ENCODE measurements around the gene SLC10A7.

DNA sequence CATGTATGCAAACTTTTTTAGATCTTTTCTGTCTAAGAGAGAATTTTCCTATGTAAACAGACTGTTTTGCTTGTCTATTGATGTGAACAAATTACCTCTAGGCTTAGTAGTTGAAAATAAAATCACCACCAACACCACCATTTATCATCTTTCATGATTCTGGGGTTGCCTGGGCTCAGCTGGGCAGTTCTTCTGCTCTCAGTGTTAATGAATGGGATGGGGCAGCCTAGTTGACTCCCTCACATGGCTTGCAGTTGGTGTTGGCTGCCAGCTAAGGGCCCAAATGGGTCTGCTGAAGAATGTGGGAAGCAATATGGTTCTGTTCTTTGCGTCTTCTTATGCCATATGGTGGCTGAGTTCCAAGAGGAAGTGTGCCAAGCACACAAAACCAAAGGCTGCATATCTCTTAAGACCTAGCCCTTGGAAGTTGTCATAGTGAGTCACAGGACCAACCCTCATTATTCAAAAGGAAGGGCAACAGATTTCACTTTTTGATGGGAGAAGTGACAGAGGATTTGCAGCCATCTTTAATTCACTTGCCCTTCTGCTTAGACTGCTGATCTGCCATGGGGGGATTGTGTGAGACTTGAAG, 289.5 kb downstream of the SLC10A7 start:
- TF ChIP-seq, protein P1, sequence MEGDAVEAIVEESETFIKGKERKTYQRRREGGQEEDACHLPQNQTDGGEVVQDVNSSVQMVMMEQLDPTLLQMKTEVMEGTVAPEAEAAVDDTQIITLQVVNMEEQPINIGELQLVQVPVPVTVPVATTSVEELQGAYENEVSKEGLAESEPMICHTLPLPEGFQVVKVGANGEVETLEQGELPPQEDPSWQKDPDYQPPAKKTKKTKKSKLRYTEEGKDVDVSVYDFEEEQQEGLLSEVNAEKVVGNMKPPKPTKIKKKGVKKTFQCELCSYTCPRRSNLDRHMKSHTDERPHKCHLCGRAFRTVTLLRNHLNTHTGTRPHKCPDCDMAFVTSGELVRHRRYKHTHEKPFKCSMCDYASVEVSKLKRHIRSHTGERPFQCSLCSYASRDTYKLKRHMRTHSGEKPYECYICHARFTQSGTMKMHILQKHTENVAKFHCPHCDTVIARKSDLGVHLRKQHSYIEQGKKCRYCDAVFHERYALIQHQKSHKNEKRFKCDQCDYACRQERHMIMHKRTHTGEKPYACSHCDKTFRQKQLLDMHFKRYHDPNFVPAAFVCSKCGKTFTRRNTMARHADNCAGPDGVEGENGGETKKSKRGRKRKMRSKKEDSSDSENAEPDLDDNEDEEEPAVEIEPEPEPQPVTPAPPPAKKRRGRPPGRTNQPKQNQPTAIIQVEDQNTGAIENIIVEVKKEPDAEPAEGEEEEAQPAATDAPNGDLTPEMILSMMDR (conservative IDR thresholded peaks at IDR 0.05; ENCODE audit: low read depth, low read length), result no peak
- TF ChIP-seq EZH2 (IDR thresholded peaks at IDR 0.05; ENCODE audit: borderline replicate concordance, low read depth, low read length, poor library complexity, severe bottlenecking), result no peak
